Panc1 (cell line): Measurements from ENCODE around the gene ADGRV1. TPM values are rescaled to one million over a fixed set of nuclear protein-coding genes. Genes with fewer than 3 reads are reported as not detected.

ENCODE experiments used
- ATAC-seq: fragments of 200-7000 bp; cut with Tn5 transposase; 2 replicates; pipeline ENCODE4 v1.9.1; 2020; ENCODE audit warnings: mild to moderate bottlenecking, moderate library complexity
- BruUV-seq: library from RNA; stranded (reverse); fragments of 400-500 nt; replicated peaks from 2 replicates; lab custom pipeline; 2021; lab: Mats Ljungman, UMichigan
- CTCF ChIA-PET: fragments of 300-600 bp; sonication (Branson Sonifier 250); formaldehyde crosslinking; loops from one replicate; lab custom pipeline; 2022; ENCODE audit warnings: antibody characterized with exemption; lab: Charles Lee
- POLR2A ChIA-PET: fragments of 300-600 bp; sonication (Branson Sonifier 250); formaldehyde crosslinking; loops from one replicate; lab custom pipeline; 2022; ENCODE audit warnings: antibody characterized with exemption; lab: Charles Lee
- DNase-seq: peaks from one replicate; pipeline ENCODE4 v3.0.0-alpha.2; 2010; ENCODE audit warnings: low read depth, low spot score
- H3K27ac ChIP-seq: 2 replicates; pipeline ENCODE4 v1.5.1; 2011; ENCODE audit warnings: mild to moderate bottlenecking, low read length, inconsistent platforms
- H3K27me3 ChIP-seq: fragments of 200-500 bp; sonication (Bioruptor generic); 2 replicates; pipeline ENCODE4 v1.6.0; 2014; ENCODE audit warnings: low read length, inconsistent platforms; ENCODE audit not compliant: control insufficient read depth, insufficient read depth
- H3K36me3 ChIP-seq: fragments of 200-500 bp; sonication (Bioruptor generic); 2 replicates; pipeline ENCODE4 v1.5.1; 2014; ENCODE audit warnings: inconsistent platforms, mild to moderate bottlenecking, low read length, moderate library complexity; ENCODE audit not compliant: control insufficient read depth, insufficient read depth
- H3K4me1 ChIP-seq: 2 replicates; pipeline ENCODE4 v1.5.1; 2011; ENCODE audit warnings: inconsistent platforms, mild to moderate bottlenecking, low read length, moderate library complexity; ENCODE audit not compliant: control insufficient read depth, insufficient read depth
- H3K4me3 ChIP-seq, 2 experiments: 2 replicates each; pipeline ENCODE4 v1.5.1; 2011 to 2012; ENCODE audit warnings: low read depth in 2 of 2, low read length in 2 of 2, mild to moderate bottlenecking in 2 of 2, inconsistent platforms in 1 of 2, moderate library complexity in 1 of 2
- H3K9me3 ChIP-seq: fragments of 200-500 bp; sonication (Bioruptor generic); 2 replicates; pipeline ENCODE4 v1.5.1; 2014; ENCODE audit warnings: low read depth, mild to moderate bottlenecking, inconsistent platforms, low read length, moderate library complexity; ENCODE audit not compliant: control insufficient read depth, insufficient read depth
- POLR2AphosphoS5 ChIP-seq: IDR thresholded peaks from 2 replicates; pipeline ENCODE4 v1.6.1; 2012; ENCODE audit warnings: mild to moderate bottlenecking, low read depth, low read length, moderate library complexity
- SIN3A ChIP-seq: IDR thresholded peaks from 2 replicates; pipeline ENCODE4 v1.6.1; 2012; ENCODE audit warnings: low read depth, mild to moderate bottlenecking, low read length, moderate library complexity, borderline replicate concordance; ENCODE audit not compliant: insufficient read depth
- TCF7L2 ChIP-seq: IDR thresholded peaks from 2 replicates; pipeline ENCODE4 v1.6.1; 2011; ENCODE audit warnings: mild to moderate bottlenecking, low read depth, low read length, inconsistent platforms
- in situ Hi-C: cut with HindIII; loops from 2 replicates; pipeline ENCODE4 v1.10.0; 2016; ENCODE audit warnings: low sequenced_read_pairs, low pct_unique_long_range_greater_than_20kb
- intact Hi-C: fragments of 100-400 bp; cut with micrococcal nuclease; formaldehyde crosslinking; loops from one replicate; pipeline ENCODE4 v1.10.0; 2022; ENCODE audit not compliant: unreplicated experiment
- total RNA-seq: library from RNA; stranded (reverse); gene quantifications from one replicate; pipeline ENCODE4 v1.2.1, GENCODE V29; 2021; ENCODE audit not compliant: unreplicated experiment
- TF ChIP-seq, protein P1 (sequence below): fragments of 450-650 bp; IDR thresholded peaks from 2 replicates; pipeline ENCODE4 v1.5.1; 2017; ENCODE audit warnings: mild to moderate bottlenecking
- TF ChIP-seq, protein P2 (sequence below), 2 experiments: IDR thresholded peaks; 2 replicates each; pipeline ENCODE4 v1.6.1; 2011 to 2012; ENCODE audit warnings: low read depth in 2 of 2, control low read depth in 1 of 2, low read length in 1 of 2, mild to moderate bottlenecking in 1 of 2, moderate library complexity in 1 of 2; ENCODE audit not compliant: insufficient read depth in 1 of 2

ADGRV1 gene
- total RNA-seq, 1 experiment from 2014 or later = 0.49 TPM

DNA sequence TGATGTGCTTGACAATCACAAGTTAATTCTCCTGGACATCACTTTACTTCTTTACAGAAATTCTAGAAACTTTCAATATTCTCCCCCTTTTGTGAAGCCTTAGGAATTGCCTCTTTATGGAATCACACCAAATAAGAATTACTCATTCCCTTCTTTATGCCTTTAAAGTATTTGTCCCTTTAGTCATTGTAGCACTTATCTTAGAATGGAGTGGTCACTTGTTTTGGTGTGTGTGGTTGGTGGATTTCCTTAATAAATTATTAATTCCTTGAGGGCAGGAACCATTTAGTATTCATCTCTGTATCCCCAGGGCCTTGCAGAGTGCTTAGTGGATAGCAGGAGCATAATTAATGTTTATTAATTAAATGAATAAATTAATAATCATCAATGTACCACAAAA is 517.5 kb downstream of the ADGRV1 start:
- in situ Hi-C loops = no loop called here
- H3K36me3 ChIP-seq = no peaks in the 10 kb centered on the region
- ChIA-PET POLR2A (no interaction called here), CTCF (no interaction called here)
- H3K27me3 ChIP-seq = no peaks in the 10 kb centered on the region
- no TSS peak for BruUV-seq
- TF ChIP-seq, protein P1, sequence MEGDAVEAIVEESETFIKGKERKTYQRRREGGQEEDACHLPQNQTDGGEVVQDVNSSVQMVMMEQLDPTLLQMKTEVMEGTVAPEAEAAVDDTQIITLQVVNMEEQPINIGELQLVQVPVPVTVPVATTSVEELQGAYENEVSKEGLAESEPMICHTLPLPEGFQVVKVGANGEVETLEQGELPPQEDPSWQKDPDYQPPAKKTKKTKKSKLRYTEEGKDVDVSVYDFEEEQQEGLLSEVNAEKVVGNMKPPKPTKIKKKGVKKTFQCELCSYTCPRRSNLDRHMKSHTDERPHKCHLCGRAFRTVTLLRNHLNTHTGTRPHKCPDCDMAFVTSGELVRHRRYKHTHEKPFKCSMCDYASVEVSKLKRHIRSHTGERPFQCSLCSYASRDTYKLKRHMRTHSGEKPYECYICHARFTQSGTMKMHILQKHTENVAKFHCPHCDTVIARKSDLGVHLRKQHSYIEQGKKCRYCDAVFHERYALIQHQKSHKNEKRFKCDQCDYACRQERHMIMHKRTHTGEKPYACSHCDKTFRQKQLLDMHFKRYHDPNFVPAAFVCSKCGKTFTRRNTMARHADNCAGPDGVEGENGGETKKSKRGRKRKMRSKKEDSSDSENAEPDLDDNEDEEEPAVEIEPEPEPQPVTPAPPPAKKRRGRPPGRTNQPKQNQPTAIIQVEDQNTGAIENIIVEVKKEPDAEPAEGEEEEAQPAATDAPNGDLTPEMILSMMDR = no peak
- no peak for TF ChIP-seq POLR2AphosphoS5
- H3K4me1 ChIP-seq = no peaks in the 10 kb centered on the region; the same call in 1 of the 2 replicates
- H3K9me3 ChIP-seq = no peaks in the 10 kb centered on the region
- ATAC-seq = no peak
- DNase-seq = no peak
- H3K27ac ChIP-seq = no peak overlapping the region
- intact Hi-C loops = no loop called here
- H3K4me3 ChIP-seq = no peak overlapping the region

DNA sequence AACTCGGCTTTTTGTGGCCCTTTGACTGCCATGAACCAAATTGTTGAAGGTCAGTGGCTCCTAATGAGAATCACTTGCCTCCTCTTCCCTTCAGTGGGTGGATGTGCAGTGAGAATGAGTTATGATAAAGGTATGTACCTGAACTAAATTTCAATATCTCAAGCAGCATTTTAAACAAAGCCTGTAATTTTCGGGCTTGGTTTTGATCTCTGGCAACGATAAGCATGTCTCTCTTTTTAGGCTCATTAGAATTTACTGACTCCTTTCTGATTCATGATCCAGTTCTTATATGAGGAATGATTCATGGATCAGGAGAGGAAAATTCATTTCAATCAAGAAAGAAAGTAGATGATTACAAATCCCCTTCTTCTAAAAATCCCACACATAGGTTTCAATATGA is 519.0 kb downstream of the ADGRV1 start:
- Histone ChIP-seq H3K4me3 (no peak overlapping the region), H3K36me3 (no peaks in the 10 kb centered on the region), H3K9me3 (no peaks in the 10 kb centered on the region), H3K4me1 (no peaks in the 10 kb centered on the region; the same call in 1 of the 2 replicates), H3K27me3 (no peaks in the 10 kb centered on the region), H3K27ac (no peak overlapping the region)
- BruUV-seq = no TSS peak
- in situ Hi-C loops = no loop called here
- TF ChIP-seq TCF7L2 = no peak
- TF ChIP-seq, protein P2, sequence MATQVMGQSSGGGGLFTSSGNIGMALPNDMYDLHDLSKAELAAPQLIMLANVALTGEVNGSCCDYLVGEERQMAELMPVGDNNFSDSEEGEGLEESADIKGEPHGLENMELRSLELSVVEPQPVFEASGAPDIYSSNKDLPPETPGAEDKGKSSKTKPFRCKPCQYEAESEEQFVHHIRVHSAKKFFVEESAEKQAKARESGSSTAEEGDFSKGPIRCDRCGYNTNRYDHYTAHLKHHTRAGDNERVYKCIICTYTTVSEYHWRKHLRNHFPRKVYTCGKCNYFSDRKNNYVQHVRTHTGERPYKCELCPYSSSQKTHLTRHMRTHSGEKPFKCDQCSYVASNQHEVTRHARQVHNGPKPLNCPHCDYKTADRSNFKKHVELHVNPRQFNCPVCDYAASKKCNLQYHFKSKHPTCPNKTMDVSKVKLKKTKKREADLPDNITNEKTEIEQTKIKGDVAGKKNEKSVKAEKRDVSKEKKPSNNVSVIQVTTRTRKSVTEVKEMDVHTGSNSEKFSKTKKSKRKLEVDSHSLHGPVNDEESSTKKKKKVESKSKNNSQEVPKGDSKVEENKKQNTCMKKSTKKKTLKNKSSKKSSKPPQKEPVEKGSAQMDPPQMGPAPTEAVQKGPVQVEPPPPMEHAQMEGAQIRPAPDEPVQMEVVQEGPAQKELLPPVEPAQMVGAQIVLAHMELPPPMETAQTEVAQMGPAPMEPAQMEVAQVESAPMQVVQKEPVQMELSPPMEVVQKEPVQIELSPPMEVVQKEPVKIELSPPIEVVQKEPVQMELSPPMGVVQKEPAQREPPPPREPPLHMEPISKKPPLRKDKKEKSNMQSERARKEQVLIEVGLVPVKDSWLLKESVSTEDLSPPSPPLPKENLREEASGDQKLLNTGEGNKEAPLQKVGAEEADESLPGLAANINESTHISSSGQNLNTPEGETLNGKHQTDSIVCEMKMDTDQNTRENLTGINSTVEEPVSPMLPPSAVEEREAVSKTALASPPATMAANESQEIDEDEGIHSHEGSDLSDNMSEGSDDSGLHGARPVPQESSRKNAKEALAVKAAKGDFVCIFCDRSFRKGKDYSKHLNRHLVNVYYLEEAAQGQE (IDR thresholded peaks at IDR 0.05; ENCODE audit: insufficient read depth in 1 of 2, low read depth in 2 of 2, low read length in 1 of 2) = no peak
- TF ChIP-seq SIN3A = no peak
- TF ChIP-seq, protein P1 = no peak
- TF ChIP-seq POLR2AphosphoS5 = no peak
- ChIA-PET CTCF (no interaction called here), POLR2A (no interaction called here)
- ATAC-seq (no peak), DNase-seq (no peak)
- intact Hi-C loops = no loop called here
